ENCODE data around the gene DNAJC25.

DNA sequence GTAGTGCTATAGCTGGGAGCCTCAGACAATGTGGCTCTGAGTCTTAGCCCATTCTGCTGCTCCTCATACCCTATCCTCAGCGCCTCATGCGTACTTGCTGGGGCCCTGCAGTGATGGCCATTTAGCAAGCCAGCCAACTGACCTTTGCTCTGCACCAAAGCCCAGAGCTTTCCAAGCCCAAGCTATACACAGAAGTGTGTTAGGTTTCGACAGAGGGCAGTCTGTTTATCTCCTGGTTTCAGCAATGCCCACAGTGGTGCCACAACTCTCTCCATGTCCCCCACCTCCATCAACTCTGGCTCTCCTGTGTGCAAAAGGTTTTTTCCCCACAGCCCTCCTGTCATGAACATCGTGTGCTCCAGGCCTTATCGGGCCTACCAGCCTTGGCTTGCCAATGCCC, 47.2 kb downstream of the DNAJC25 start:
- TF ChIP-seq TP53 (CRISPR knock-in tag; IDR thresholded peaks at IDR 0.05) (no peak), CBX2 (IDR thresholded peaks at IDR 0.05; ENCODE audit: borderline replicate concordance, low read depth) (no peak), KDM1A (IDR thresholded peaks at IDR 0.05; ENCODE audit: low read depth) (no peak), FOSL2 (IDR thresholded peaks at IDR 0.05) (no peak), FOSL2 (CRISPR knock-in tag; IDR thresholded peaks at IDR 0.05) (no peak), HDAC2 (IDR thresholded peaks at IDR 0.05) (no peak), HMGXB4 (CRISPR knock-in tag; IDR thresholded peaks at IDR 0.05; ENCODE audit: borderline replicate concordance) (no peak), SMC3 (IDR thresholded peaks at IDR 0.05) (no peak), POLR2A (IDR thresholded peaks at IDR 0.05; ENCODE audit: low read length) (no peak), PHF8 (IDR thresholded peaks at IDR 0.05; ENCODE audit: borderline replicate concordance, low read depth) (no peak)
- TF ChIP-seq, protein P1, sequence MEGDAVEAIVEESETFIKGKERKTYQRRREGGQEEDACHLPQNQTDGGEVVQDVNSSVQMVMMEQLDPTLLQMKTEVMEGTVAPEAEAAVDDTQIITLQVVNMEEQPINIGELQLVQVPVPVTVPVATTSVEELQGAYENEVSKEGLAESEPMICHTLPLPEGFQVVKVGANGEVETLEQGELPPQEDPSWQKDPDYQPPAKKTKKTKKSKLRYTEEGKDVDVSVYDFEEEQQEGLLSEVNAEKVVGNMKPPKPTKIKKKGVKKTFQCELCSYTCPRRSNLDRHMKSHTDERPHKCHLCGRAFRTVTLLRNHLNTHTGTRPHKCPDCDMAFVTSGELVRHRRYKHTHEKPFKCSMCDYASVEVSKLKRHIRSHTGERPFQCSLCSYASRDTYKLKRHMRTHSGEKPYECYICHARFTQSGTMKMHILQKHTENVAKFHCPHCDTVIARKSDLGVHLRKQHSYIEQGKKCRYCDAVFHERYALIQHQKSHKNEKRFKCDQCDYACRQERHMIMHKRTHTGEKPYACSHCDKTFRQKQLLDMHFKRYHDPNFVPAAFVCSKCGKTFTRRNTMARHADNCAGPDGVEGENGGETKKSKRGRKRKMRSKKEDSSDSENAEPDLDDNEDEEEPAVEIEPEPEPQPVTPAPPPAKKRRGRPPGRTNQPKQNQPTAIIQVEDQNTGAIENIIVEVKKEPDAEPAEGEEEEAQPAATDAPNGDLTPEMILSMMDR (IDR thresholded peaks at IDR 0.05) = no peak
- TF ChIP-seq, protein P2, sequence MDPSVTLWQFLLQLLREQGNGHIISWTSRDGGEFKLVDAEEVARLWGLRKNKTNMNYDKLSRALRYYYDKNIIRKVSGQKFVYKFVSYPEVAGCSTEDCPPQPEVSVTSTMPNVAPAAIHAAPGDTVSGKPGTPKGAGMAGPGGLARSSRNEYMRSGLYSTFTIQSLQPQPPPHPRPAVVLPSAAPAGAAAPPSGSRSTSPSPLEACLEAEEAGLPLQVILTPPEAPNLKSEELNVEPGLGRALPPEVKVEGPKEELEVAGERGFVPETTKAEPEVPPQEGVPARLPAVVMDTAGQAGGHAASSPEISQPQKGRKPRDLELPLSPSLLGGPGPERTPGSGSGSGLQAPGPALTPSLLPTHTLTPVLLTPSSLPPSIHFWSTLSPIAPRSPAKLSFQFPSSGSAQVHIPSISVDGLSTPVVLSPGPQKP (IDR thresholded peaks at IDR 0.05; ENCODE audit: low read depth, low read length) = no peak
